Osteoblast (primary cell): ENCODE results near the gene MCHR1. TPM values are rescaled to one million over a fixed set of nuclear protein-coding genes. Genes with fewer than 3 reads are reported as not detected.

Experiments used
- DNase-seq: peaks from one replicate; pipeline ENCODE4 v3.0.0; 2011; ENCODE audit warnings: low spot score, mixed read lengths; ENCODE audit not compliant: insufficient read length; ENCODE audit errors: missing footprints
- H2AFZ ChIP-seq: 2 replicates; pipeline ENCODE4 v1.6.0; 2011; ENCODE audit warnings: mild to moderate bottlenecking, low read length
- H3K27ac ChIP-seq: 2 replicates; pipeline ENCODE4 v1.5.1; 2011; ENCODE audit warnings: mild to moderate bottlenecking, low read depth, low read length, moderate library complexity
- H3K27me3 ChIP-seq: 2 replicates; pipeline ENCODE4 v1.6.0; 2012; ENCODE audit warnings: mild to moderate bottlenecking, control low read depth, inconsistent platforms, low read length, moderate library complexity; ENCODE audit not compliant: insufficient read depth
- H3K36me3 ChIP-seq: 2 replicates; pipeline ENCODE4 v1.5.1; 2011; ENCODE audit warnings: mild to moderate bottlenecking, low read length, control low read depth, moderate library complexity; ENCODE audit not compliant: insufficient read depth
- H3K4me1 ChIP-seq: 2 replicates; pipeline ENCODE4 v1.5.1; 2011; ENCODE audit warnings: mild to moderate bottlenecking, low read length, control low read depth, moderate library complexity; ENCODE audit not compliant: insufficient read depth
- H3K4me2 ChIP-seq: 2 replicates; pipeline ENCODE4 v1.6.0; 2011; ENCODE audit warnings: mild to moderate bottlenecking, low read length; ENCODE audit not compliant: insufficient read depth
- H3K4me3 ChIP-seq: fragments of 200-600 bp; sonication (generic); 3 replicates; pipeline ENCODE4 v1.5.1; 2012; ENCODE audit warnings: mild to moderate bottlenecking, low read length, inconsistent platforms; ENCODE audit not compliant: insufficient read depth
- H3K79me2 ChIP-seq: 2 replicates; pipeline ENCODE4 v1.6.0; 2012; ENCODE audit warnings: mild to moderate bottlenecking, low read length, control low read depth, inconsistent platforms; ENCODE audit not compliant: insufficient read depth
- H3K9me3 ChIP-seq: 2 replicates; pipeline ENCODE4 v1.5.1; 2011; ENCODE audit warnings: low read depth, low read length, control low read depth
- H4K20me1 ChIP-seq: 2 replicates; pipeline ENCODE4 v1.6.0; 2012; ENCODE audit warnings: mild to moderate bottlenecking, low read length, control low read depth; ENCODE audit not compliant: insufficient read depth
- CTCF ChIP-seq: IDR thresholded peaks from 2 replicates; pipeline ENCODE4 v1.5.1; 2011; ENCODE audit warnings: mild to moderate bottlenecking, low read depth, low read length, moderate library complexity; ENCODE audit errors: extremely low read depth
- total RNA-seq: library from RNA; depleted of rRNA; stranded (reverse); fragments of >200 nt; gene quantifications from 2 replicates; pipeline ENCODE4 v1.2.3, GENCODE V29; 2012

The MCHR1 gene
- total RNA-seq, 1 donor, result not detected

- Histone ChIP-seq H3K4me2 (peak overlapping the region; percentile 37), H2AFZ (peak overlapping the region; percentile 78), H3K27me3 (peaks cover 3% of the 10 kb centered on the region), H3K79me2 (no peaks in the 10 kb centered on the region), H3K36me3 (no peaks in the 10 kb centered on the region), H3K4me3 (no peak overlapping the region), H3K4me1 (peaks cover 10% of the 10 kb centered on the region), H3K27ac (peak overlapping the region; percentile 20), H4K20me1 (no peaks in the 10 kb centered on the region), H3K9me3 (no peaks in the 10 kb centered on the region)
- no peak for DNase-seq
- TF ChIP-seq CTCF, result no peak
Observed at GRCh38 chr22:40721266-40721665, 42.0 kb downstream of the MCHR1 start.

GRCh38 chr22:40723396-40723933 lies 44.2 kb downstream of the MCHR1 start:
- Histone ChIP-seq H3K27me3 (peaks cover 3% of the 10 kb centered on the region), H3K27ac (no peak overlapping the region), H3K36me3 (no peaks in the 10 kb centered on the region), H3K79me2 (no peaks in the 10 kb centered on the region), H3K9me3 (no peaks in the 10 kb centered on the region), H3K4me3 (no peak overlapping the region), H3K4me1 (peaks cover 10% of the 10 kb centered on the region), H2AFZ (no peak overlapping the region), H4K20me1 (no peaks in the 10 kb centered on the region), H3K4me2 (no peak overlapping the region)
- DNase-seq, result no peak
- TF ChIP-seq CTCF, result no peak

GRCh38 chr22:40726514-40726913 lies 47.2 kb downstream of the MCHR1 start:
- Histone ChIP-seq H3K9me3 (no peaks in the 10 kb centered on the region), H3K4me2 (no peak overlapping the region), H3K4me1 (no peaks in the 10 kb centered on the region), H2AFZ (no peak overlapping the region), H3K36me3 (no peaks in the 10 kb centered on the region), H3K4me3 (no peak overlapping the region), H4K20me1 (no peaks in the 10 kb centered on the region), H3K27ac (no peak overlapping the region), H3K79me2 (no peaks in the 10 kb centered on the region), H3K27me3 (no peaks in the 10 kb centered on the region)
- DNase-seq, result no peak
- no peak for TF ChIP-seq CTCF

- H2AFZ ChIP-seq, result no peak overlapping the region
Observed at GRCh38 chr22:40727070-40727963, 48.0 kb downstream of the MCHR1 start.

More at GRCh38 chr22:40727070-40727963, 48.0 kb downstream of the MCHR1 start:
- Histone ChIP-seq H3K4me2 (no peak overlapping the region), H4K20me1 (no peaks in the 10 kb centered on the region), H3K36me3 (no peaks in the 10 kb centered on the region), H3K4me3 (no peak overlapping the region), H3K79me2 (no peaks in the 10 kb centered on the region), H3K27ac (no peak overlapping the region), H3K27me3 (no peaks in the 10 kb centered on the region), H3K4me1 (no peaks in the 10 kb centered on the region), H3K9me3 (no peaks in the 10 kb centered on the region)
- TF ChIP-seq CTCF, result no peak
- DNase-seq, result no peak
